PC-9 (cell line): ENCODE results near the gene MSL2.

ENCODE experiments used
- EZH2 ChIP-seq: fragments of 200-600 bp; sonication (generic); IDR thresholded peaks from 2 replicates; pipeline ENCODE4 v1.8.0; 2017; ENCODE audit warnings: antibody characterized with exemption, low read depth
- TF ChIP-seq, protein P1 (sequence below): fragments of 200-600 bp; sonication (generic); conservative IDR thresholded peaks from 2 replicates; pipeline ENCODE4 v1.6.1; 2017; ENCODE audit warnings: mixed run types, antibody characterized with exemption, mild to moderate bottlenecking, moderate library complexity

DNA sequence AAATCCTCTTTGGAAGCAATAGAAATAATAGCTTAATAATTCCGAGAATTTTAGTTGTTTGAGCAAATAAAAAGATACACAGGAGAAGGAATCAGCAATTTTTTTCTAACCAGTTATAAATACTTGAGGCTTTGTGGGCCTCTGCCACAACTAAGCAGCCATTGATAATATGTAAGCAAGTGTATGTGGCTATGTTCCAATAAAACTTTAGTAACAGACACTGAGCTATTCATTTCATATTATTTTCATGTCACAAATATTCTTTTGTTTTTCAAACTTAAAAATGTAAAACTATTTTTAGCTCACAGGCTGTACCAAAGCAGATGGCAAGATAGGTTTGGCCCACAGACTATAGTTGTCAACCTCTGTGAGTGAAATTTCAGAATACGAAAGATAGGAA, 85.7 kb downstream of the MSL2 start:
- TF ChIP-seq, protein P1, sequence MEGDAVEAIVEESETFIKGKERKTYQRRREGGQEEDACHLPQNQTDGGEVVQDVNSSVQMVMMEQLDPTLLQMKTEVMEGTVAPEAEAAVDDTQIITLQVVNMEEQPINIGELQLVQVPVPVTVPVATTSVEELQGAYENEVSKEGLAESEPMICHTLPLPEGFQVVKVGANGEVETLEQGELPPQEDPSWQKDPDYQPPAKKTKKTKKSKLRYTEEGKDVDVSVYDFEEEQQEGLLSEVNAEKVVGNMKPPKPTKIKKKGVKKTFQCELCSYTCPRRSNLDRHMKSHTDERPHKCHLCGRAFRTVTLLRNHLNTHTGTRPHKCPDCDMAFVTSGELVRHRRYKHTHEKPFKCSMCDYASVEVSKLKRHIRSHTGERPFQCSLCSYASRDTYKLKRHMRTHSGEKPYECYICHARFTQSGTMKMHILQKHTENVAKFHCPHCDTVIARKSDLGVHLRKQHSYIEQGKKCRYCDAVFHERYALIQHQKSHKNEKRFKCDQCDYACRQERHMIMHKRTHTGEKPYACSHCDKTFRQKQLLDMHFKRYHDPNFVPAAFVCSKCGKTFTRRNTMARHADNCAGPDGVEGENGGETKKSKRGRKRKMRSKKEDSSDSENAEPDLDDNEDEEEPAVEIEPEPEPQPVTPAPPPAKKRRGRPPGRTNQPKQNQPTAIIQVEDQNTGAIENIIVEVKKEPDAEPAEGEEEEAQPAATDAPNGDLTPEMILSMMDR, result no peak
- no peak for TF ChIP-seq EZH2
